OCI-LY7 (cell line): ENCODE measurements around the gene AGPAT3. TPM values are rescaled to one million over a fixed set of nuclear protein-coding genes. Genes with fewer than 3 reads are reported as not detected.

Experiments used
- BruUV-seq: library from RNA; stranded (reverse); fragments of 400-500 nt; replicated peaks from 2 replicates; lab custom pipeline; 2021; lab: Mats Ljungman, UMichigan
- CTCF ChIA-PET: fragments of 300-600 bp; sonication (Branson Sonifier 250); formaldehyde crosslinking; loops from one replicate; lab custom pipeline; 2022; ENCODE audit warnings: antibody characterized with exemption; ENCODE audit not compliant: unreplicated experiment; lab: Charles Lee
- POLR2A ChIA-PET: fragments of 300-600 bp; sonication (Branson Sonifier 250); formaldehyde crosslinking; loops from one replicate; lab custom pipeline; 2022; ENCODE audit warnings: antibody characterized with exemption; lab: Charles Lee
- DNase-seq: peaks from one replicate; pipeline ENCODE4 v3.0.0-alpha.2; 2015; ENCODE audit warnings: low spot score
- H2AFZ ChIP-seq: fragments of 200-600 bp; sonication (generic), shearing (Covaris generic); 2 replicates; pipeline ENCODE4 v1.6.1; 2014; ENCODE audit warnings: mild to moderate bottlenecking, antibody characterized with exemption, low read length, moderate library complexity
- H3K27ac ChIP-seq: fragments of 200-600 bp; sonication (generic); 2 replicates; pipeline ENCODE4 v1.5.1; 2014; ENCODE audit warnings: mixed run types, low read depth, mild to moderate bottlenecking, moderate library complexity, low read length, inconsistent platforms; ENCODE audit not compliant: poor library complexity, severe bottlenecking
- H3K36me3 ChIP-seq: fragments of 200-600 bp; sonication (generic); 2 replicates; pipeline ENCODE4 v1.6.1; 2014; ENCODE audit warnings: mild to moderate bottlenecking, antibody characterized with exemption, low read length, moderate library complexity, mixed read lengths; ENCODE audit not compliant: insufficient read depth
- H3K4me1 ChIP-seq: fragments of 200-600 bp; sonication (generic); 2 replicates; pipeline ENCODE4 v1.5.1; 2014; ENCODE audit warnings: mild to moderate bottlenecking, low read length; ENCODE audit not compliant: insufficient read depth, poor library complexity, severe bottlenecking
- H3K4me2 ChIP-seq: fragments of 200-600 bp; sonication (generic); 2 replicates; pipeline ENCODE4 v1.6.1; 2014; ENCODE audit warnings: mild to moderate bottlenecking, low read length
- H3K4me3 ChIP-seq: fragments of 200-600 bp; sonication (generic); 2 replicates; pipeline ENCODE4 v1.5.1; 2014; ENCODE audit warnings: mild to moderate bottlenecking, low read depth, low read length; ENCODE audit not compliant: poor library complexity, severe bottlenecking
- H3K79me2 ChIP-seq: fragments of 200-600 bp; sonication (generic); 2 replicates; pipeline ENCODE4 v1.6.1; 2016; ENCODE audit warnings: low read depth, mild to moderate bottlenecking, low read length, moderate library complexity, mixed read lengths; ENCODE audit not compliant: insufficient read depth
- H3K9me2 ChIP-seq: fragments of 200-600 bp; sonication (generic); 2 replicates; pipeline ENCODE4 v1.6.1; 2016; ENCODE audit warnings: mild to moderate bottlenecking, low read length, mixed read lengths; ENCODE audit not compliant: insufficient read depth
- H3K9me3 ChIP-seq: fragments of 200-600 bp; sonication (generic); 2 replicates; pipeline ENCODE4 v1.6.1; 2014; ENCODE audit warnings: mild to moderate bottlenecking, mixed run types, low read length, mixed read lengths
- H4K20me1 ChIP-seq: fragments of 200-600 bp; sonication (generic); 2 replicates; pipeline ENCODE4 v1.6.1; 2014; ENCODE audit warnings: mild to moderate bottlenecking, antibody characterized with exemption, low read length, moderate library complexity, mixed read lengths; ENCODE audit not compliant: insufficient read depth
- EZH2phosphoT487 ChIP-seq: fragments of 200-600 bp; sonication (generic); IDR thresholded peaks from 2 replicates; pipeline ENCODE4 v1.6.1; 2018; ENCODE audit warnings: low read depth, borderline replicate concordance, mild to moderate bottlenecking, mixed run types, antibody characterized with exemption, low read length, moderate library complexity, mixed read lengths
- intact Hi-C: fragments of 100-400 bp; cut with micrococcal nuclease; formaldehyde crosslinking; loops from one replicate; pipeline ENCODE4 v1.10.0; 2022; ENCODE audit not compliant: unreplicated experiment
- total RNA-seq, 2 experiments: library from RNA; depleted of rRNA in 1 of 2; stranded (reverse); fragments of >200 nt in 1 of 2; shearing (Covaris generic) in 1 of 2; gene quantifications; 2 replicates each; pipeline ENCODE4 v1.2.3, GENCODE V29; 2014 to 2022
- TF ChIP-seq, protein P1 (sequence below): fragments of 200-600 bp; sonication (generic); conservative IDR thresholded peaks from 2 replicates; pipeline ENCODE4 v1.5.1; 2014; ENCODE audit warnings: mild to moderate bottlenecking, antibody characterized with exemption, low read length, moderate library complexity, mixed read lengths

Gene AGPAT3
- total RNA-seq, 2 experiments from 2014 or later = 9.2 to 33.4 TPM

DNA sequence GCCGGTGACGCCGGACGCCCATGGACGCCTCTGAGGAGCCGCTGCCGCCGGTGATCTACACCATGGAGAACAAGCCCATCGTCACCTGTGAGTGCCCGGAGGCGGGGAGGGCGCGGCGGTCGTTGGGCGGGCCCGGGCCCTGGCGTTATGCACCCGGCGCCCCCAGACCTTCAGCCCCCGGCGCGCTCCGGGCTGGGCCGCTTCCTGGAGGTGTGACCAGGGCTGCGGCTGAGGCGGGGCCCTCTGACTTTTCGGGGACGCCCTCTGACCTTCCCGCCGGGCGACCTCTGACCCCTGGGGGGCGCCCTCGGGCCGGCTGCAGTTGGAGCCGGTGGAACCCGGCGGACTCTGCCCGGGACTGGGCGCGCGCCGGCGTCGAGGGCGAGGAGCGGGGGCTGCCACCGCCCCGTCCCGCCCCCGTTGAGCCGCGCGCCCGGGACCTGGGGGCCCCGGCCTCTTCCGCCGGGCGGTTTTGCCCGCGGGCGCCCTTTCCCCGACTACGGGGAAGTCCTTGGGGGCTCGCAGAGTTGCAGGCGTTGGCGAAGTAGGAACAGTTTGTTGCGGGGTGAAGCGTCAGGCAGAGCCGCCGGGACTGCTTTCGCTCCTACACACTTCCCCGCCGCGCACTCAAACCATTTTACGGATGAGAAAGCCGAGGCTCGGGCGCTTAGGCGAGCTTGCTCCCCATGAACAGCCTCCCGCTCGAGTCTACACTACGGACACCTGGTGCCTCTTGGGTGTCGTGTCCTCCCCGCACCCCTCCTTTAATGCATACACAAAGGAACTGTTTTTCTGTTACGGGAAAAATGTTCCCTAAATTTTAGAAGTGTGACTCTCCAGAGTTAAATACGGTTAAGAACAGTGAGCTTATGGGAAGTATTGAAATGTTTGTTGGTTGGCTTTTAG is 147.7 kb downstream of the AGPAT3 start:
- Histone ChIP-seq H4K20me1 (peaks cover 19% of the 10 kb centered on the region; the same call in 1 of the 2 replicates), H3K9me3 (no peaks in the 10 kb centered on the region), H3K4me1 (peaks cover 43% of the 10 kb centered on the region), H3K4me3 (peak overlapping the region; percentile 84), H3K79me2 (peaks cover 54% of the 10 kb centered on the region), H3K36me3 (peaks cover 9% of the 10 kb centered on the region; the same call in 1 of the 2 replicates), H3K27ac (peak overlapping the region; percentile 75), H3K9me2 (no peaks in the 10 kb centered on the region), H2AFZ (peak overlapping the region; percentile 27; the same call in 1 of the 2 replicates), H3K4me2 (peak overlapping the region; percentile 74)
- CTCF ChIA-PET = no interaction called here
- DNase-seq = peak; percentile 89
- TF ChIP-seq EZH2phosphoT487 = no peak
- TF ChIP-seq, protein P1, sequence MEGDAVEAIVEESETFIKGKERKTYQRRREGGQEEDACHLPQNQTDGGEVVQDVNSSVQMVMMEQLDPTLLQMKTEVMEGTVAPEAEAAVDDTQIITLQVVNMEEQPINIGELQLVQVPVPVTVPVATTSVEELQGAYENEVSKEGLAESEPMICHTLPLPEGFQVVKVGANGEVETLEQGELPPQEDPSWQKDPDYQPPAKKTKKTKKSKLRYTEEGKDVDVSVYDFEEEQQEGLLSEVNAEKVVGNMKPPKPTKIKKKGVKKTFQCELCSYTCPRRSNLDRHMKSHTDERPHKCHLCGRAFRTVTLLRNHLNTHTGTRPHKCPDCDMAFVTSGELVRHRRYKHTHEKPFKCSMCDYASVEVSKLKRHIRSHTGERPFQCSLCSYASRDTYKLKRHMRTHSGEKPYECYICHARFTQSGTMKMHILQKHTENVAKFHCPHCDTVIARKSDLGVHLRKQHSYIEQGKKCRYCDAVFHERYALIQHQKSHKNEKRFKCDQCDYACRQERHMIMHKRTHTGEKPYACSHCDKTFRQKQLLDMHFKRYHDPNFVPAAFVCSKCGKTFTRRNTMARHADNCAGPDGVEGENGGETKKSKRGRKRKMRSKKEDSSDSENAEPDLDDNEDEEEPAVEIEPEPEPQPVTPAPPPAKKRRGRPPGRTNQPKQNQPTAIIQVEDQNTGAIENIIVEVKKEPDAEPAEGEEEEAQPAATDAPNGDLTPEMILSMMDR = peak; percentile 75
- no TSS peak for BruUV-seq
- POLR2A ChIA-PET = interaction anchor here (1.0 to 1.5 kb wide), 2 partner anchors 11 to 71 kb away, joined by 3 to 6 read pairs; no protein-coding TSS in a partner anchor
- intact Hi-C loops = no loop called here

DNA sequence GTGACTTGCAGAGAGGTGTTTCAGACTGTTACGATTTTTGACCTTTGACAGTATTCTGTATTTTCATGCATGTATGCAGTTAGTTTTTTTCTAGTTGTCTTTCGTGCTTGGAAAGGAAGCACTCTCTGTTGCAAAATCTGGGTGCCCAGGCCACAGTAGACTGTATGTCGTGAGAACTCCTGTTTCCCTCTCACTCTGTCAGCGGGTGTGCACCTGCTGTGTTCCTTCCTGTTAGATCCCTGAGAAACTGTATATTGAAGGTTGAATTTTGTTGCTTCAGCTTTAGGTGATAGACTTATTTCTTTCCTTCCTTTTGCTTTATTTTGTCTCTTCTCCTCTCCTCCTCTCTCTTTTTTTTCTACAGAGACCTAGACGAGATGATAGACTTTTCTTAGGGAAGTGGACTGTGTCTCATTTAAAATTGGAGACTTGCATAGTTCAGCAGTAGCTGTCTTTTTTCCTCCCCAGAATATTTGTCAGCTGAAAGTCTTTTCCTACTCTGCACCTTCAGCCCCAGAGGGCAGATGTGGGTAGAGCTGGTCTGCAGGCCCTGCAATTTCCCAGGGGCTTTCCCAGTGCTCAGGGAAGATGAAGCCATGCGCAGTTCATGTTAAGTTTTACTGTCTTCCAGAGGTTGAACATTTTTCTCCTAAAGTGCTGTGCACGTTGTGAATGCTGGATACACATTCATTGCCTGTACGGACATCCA is 148.5 kb downstream of the AGPAT3 start:
- Histone ChIP-seq H3K4me1 (peaks cover 47% of the 10 kb centered on the region), H3K9me2 (no peaks in the 10 kb centered on the region)
- DNase-seq = peak; percentile 56

More for the DNA sequence above, 148.5 kb downstream of the AGPAT3 start:
- no peaks in the 10 kb centered on the region for H3K9me3 ChIP-seq
- ChIA-PET POLR2A (interaction anchor here (0.6 to 1.5 kb wide), 3 partner anchors 10 to 255 kb away, joined by 3 to 6 read pairs (median 6); no protein-coding TSS in a partner anchor), CTCF (no interaction called here)
- H4K20me1 ChIP-seq = peaks cover 19% of the 10 kb centered on the region
- BruUV-seq = TSS peak; percentile 55
- H2AFZ ChIP-seq = no peak overlapping the region
- H3K79me2 ChIP-seq = peaks cover 62% of the 10 kb centered on the region
- H3K27ac ChIP-seq = peak overlapping the region; percentile 75
- intact Hi-C loops = no loop called here
- no peak for TF ChIP-seq EZH2phosphoT487
- TF ChIP-seq, protein P1 = no peak
- H3K4me2 ChIP-seq = peak overlapping the region; percentile 74
- peaks cover 15% of the 10 kb centered on the region for H3K36me3 ChIP-seq
- H3K4me3 ChIP-seq = peak overlapping the region; percentile 84
